HG03025 (cell line): Measurements from ENCODE around the gene NAV2.
"Not testable (repeated sequence)": the region's sequence is repeated elsewhere in the genome, so short reads cannot be mapped to it uniquely, and the experiment has no call there.

ENCODE experiments used
- ATAC-seq: cut with Tn5 transposase; IDR thresholded peaks from one replicate; pipeline ENCODE4 v1.9.1; 2021; ENCODE audit warnings: mild to moderate bottlenecking, moderate library complexity; ENCODE audit not compliant: unreplicated experiment, low FRiP score

Gene NAV2

GRCh38 chr11:20058749-20059458 is 346.3 kb downstream of the NAV2 start:
- no peak for ATAC-seq

GRCh38 chr11:20059587-20060021 is 347.0 kb downstream of the NAV2 start:
- ATAC-seq = peak; percentile 59

GRCh38 chr11:20060181-20060580 is 347.5 kb downstream of the NAV2 start:
- peak; percentile 17 for ATAC-seq

- ATAC-seq = no peak
Measured at GRCh38 chr11:20060647-20061205, 348.1 kb downstream of the NAV2 start.

GRCh38 chr11:20061776-20062175 is 349.1 kb downstream of the NAV2 start:
- no peak for ATAC-seq

GRCh38 chr11:20064961-20065405 is 352.3 kb downstream of the NAV2 start:
- ATAC-seq = no peak

GRCh38 chr11:20065406-20065805 is 352.8 kb downstream of the NAV2 start:
- no peak for ATAC-seq

- no peak for ATAC-seq
Measured at GRCh38 chr11:20066013-20066782, 353.6 kb downstream of the NAV2 start.

- ATAC-seq = no peak
Measured at GRCh38 chr11:20066783-20067156, 354.1 kb downstream of the NAV2 start.

- no peak for ATAC-seq
Measured at GRCh38 chr11:20067665-20068064, 355.0 kb downstream of the NAV2 start.

GRCh38 chr11:20068691-20069090 is 356.1 kb downstream of the NAV2 start:
- no peak for ATAC-seq

GRCh38 chr11:20070459-20070858 is 357.8 kb downstream of the NAV2 start:
- ATAC-seq = no peak

- ATAC-seq = no peak
Measured at GRCh38 chr11:20075627-20076026, 363.0 kb downstream of the NAV2 start.

- no peak for ATAC-seq
Measured at GRCh38 chr11:20078846-20079245, 366.2 kb downstream of the NAV2 start.

GRCh38 chr11:20080032-20080685 is 367.5 kb downstream of the NAV2 start:
- ATAC-seq = no peak

- ATAC-seq = no peak
Measured at GRCh38 chr11:20081336-20081735, 368.7 kb downstream of the NAV2 start.

- ATAC-seq = not testable (repeated sequence)
Measured at GRCh38 chr11:20083877-20084276, 371.2 kb downstream of the NAV2 start.

GRCh38 chr11:20084921-20085814 is 372.5 kb downstream of the NAV2 start:
- ATAC-seq = no peak

- no peak for ATAC-seq
Measured at GRCh38 chr11:20085918-20086317, 373.3 kb downstream of the NAV2 start.

- ATAC-seq = no peak
Measured at GRCh38 chr11:20087118-20087521, 374.5 kb downstream of the NAV2 start.
